COLO668 (cell line): ENCODE data around the gene BRSK1.

ENCODE experiments used
- DNase-seq: peaks from one replicate; lab custom pipeline; 2025; ENCODE audit not compliant: unreplicated experiment; lab: John Stamatoyannopoulos, UW

The BRSK1 gene

DNA sequence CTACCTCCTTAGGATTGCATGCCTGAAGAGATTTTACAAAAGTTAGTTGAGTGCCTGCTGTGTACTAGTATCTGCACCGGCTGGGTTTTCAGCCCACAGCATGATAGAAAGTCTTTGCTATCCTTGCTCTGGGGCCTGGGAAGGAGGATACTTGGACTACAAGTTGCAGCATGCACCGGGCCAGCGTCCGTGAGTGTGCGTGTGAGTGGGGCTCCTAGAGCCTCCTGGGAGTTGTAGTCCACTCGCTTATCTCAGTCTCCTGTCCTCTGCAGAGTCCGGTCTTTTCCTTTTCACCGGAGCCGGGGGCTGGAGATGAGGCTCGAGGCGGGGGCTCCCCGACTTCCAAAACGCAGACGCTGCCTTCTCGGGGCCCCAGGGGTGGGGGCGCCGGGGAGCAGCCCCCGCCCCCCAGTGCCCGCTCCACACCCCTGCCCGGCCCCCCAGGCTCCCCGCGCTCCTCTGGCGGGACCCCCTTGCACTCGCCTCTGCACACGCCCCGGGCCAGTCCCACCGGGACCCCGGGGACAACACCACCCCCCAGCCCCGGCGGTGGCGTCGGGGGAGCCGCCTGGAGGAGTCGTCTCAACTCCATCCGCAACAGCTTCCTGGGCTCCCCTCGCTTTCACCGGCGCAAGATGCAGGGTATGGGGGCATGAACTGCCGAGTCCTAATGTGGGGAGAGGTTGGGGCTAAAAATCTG lies 20.6 kb downstream of the BRSK1 start:
- DNase-seq = peak; percentile 61

DNA sequence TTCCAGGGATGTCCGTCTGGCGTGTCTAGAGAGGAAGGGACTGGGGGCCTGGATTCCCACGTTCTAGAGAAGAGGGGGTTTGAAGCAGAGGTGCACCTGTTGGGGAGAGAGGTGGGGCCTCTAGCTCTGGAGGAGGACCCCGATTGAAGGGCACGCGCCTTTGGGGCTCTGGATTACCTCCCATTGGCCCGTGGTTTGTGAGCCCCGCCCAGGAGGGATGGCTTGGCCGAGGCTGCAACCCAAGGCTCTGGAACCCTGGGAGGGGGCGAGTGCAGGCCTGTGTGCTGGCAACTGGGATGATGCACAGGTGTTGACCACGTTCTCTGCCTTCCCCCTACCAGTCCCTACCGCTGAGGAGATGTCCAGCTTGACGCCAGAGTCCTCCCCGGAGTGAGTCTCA lies 21.2 kb downstream of the BRSK1 start:
- DNase-seq = no peak

DNA sequence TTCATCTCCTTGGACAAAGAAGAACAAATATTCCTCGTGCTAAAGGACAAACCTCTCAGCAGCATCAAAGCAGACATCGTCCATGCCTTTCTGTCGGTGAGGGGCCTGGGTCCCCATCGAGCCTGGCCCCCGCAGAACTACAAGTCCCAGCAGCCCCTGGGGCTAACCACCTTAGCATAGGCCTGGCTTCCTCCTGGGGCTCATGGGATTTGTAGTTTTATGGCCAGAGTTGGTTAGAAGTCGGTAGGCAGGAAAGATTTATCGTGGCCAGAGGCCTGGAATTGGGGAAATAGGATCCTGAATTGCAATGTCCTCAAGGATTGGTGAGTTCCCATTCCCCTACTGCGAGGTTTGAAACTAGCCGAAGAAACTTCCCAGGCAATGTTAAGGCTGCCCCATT lies 21.7 kb downstream of the BRSK1 start:
- DNase-seq = peak; percentile 42

DNA sequence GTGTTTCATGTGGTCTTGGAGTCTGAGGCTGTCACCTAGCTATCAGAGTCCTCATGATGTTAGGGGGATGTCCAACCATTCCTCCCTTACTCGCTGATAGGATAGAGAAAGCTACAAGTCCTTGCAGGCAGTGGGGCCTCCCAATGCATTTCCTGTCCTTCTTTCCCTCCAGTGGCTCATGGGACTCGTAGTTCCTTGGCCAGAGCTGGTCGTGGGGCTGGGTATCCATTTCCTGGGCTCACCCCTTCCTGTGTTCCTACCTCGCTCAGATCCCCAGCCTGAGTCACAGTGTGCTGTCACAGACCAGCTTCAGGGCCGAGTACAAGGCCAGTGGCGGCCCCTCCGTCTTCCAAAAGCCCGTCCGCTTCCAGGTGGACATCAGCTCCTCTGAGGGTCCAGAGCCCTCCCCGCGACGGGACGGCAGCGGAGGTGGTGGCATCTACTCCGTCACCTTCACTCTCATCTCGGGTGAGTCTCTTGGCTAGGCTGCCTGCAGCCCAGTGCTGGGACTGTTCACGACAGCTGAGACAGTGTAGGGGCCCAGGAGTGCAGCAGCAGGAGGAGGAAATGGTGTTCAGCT lies 22.3 kb downstream of the BRSK1 start:
- no peak for DNase-seq

DNA sequence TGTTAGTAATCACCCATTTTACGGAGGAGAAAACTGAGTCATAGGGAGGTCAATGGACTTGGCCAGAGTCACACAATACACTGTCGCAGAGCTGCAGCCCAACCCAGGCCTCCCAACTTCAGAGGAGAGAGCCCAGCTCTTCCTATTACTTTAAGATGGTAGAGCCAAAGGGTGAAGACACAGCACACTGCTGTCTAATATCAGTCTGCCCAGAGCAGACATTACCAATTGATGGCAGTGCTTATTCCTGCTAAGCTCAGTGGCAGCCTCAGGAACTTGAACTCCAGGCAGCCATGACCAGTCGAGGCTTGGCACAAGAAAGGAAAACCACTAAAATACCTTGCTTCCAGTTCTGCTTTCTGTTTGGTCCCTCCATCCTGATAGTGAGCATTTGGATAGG lies 22.9 kb downstream of the BRSK1 start:
- DNase-seq = no peak

- no peak for DNase-seq
Observed at GRCh38 chr19:55308281-55308680, 24.5 kb downstream of the BRSK1 start.

DNA sequence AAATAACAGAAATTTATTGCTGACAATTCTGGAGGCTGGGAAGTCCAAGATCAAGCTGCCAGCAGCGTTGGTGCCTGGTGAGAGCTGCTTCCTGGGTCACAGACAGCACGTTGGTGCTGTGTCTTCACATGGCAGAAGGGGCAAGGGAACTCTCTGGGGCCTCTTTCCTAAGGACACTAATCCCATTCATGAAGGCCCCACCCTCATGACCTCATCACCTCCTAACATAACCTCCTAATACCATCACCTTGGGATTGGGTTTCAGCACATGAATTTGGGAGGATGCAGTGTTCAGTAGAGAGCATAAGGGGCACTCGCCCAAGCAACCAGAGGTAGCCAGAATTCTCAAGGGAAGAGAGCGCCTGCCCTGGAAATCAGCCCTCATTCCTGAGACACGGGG lies 25.7 kb downstream of the BRSK1 start:
- DNase-seq = no peak

DNA sequence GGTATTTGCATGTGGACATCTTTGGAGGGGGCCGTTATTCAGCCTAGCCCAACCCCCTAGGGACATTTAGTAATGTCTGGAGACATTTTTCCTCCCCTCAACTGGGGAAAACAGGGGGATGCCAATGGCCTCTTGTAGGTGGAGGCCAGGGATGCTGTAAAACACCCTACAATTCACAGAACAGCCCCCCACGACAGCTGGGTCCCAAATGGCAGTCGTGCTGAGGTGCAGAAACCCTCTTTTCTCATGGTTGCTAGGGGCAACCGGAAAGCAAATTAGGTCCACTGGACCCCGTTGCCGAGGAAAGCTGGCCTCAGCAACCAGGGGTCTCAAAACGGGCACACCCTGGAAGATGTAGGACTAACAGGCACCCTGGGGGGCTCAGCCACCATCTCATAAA lies 26.7 kb downstream of the BRSK1 start:
- DNase-seq = no peak

DNA sequence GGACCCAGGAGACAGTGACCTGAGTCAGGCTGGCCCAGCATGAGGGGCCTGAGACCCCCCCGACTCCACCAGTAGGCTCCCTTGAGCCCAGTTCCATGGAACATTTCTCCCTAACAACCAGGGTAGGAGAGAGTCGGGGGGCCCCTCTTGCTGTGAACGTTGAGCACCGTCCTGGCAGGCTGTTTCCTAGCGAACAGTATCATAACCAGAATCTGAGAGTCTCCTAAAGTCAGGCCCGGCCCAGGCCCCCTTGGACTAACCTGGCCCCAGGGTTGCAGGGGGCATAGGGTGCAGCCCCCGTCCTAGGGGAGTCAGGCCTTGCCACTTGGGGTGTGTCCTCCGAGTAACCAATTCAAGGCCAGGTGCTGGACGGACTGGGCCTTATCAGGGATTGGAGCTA lies 27.6 kb downstream of the BRSK1 start:
- DNase-seq = no peak

DNA sequence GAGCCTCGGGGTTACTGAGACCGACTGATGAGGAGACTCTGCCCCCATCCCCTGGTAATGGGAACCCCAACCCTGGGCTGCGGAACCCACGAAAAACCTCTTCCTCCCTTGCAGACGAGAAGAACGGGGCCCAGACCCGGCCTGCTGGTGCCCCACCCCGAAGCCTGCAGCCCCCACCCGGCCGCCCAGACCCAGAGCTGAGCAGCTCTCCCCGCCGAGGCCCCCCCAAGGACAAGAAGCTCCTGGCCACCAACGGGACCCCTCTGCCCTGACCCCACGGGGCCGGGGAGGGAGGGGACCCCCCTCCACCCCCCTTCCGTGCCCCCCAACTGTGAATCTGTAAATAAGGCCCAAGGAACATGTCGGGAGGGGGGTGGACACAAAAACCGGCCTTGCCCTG lies 28.0 kb downstream of the BRSK1 start:
- DNase-seq = no peak

DNA sequence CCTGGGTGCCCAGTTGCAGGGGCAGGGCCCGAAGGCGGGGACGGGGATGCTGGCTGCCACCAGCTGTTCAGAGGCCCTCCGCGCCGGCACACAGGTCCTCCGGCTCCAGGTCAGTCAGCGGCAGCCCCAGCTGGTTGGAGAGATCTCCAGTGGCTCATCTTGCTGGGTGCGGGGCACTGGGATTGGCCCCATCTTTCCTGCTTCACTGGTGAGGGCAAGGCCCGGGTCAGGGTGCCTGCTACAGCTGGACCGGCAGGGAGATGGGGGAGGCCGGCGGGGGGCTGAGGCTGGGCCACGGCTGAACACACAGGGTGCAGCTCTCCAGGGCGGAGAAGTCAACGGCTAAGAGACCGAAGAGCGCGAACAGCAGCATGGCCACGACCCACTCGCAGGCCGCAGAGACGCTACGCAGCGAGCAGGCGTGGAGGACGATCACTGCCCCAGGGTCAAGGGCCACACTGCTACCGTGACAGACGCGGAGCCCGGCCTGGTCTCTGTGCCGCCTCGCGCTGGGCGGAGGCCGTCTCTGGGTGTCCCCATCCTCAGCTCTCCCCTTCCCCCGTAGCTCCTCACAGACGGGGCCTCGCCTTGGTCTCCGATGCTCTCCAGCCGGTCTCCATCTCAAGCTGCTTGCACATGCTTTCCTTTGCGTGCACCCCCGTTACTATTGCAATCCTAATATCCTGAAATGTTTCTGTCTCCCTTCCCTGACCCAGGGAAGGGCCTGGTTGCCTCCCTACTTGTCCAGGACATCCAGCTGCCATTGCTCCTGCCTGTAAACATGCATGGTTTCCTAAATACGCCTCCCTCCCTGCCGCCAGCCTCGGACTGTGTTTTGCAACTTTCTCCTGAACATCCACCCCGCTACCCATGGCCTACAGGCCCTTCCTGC lies 29.1 kb downstream of the BRSK1 start:
- no peak for DNase-seq

GRCh38 chr19:55314396-55314795 lies 30.6 kb downstream of the BRSK1 start:
- no peak for DNase-seq

DNA sequence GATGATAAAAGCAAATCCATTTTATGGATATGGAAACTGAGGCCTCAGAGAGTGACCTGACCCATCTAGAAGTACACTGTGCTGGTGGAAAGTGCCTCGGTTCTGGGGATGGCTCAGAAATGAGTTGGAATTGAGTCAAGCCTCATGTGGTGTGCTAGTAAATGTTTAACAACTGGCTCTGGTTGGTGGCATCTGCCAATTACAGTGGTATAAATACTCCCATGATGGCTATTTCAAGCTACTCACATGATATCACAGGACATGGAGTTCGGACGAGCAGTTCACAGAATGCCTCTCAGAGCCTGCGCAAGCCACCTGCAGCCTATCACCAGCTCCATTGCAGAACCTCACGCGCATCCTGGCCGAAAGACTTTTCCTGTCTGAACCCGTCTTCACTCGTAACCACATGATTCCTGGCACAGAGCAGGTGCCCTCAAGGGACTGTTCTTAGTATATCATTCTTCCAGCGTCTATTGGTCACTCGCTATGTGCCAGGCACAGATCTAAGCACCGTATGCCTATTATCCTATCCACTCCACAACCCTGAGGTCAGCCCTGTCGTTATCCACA lies 32.2 kb downstream of the BRSK1 start:
- DNase-seq = no peak

DNA sequence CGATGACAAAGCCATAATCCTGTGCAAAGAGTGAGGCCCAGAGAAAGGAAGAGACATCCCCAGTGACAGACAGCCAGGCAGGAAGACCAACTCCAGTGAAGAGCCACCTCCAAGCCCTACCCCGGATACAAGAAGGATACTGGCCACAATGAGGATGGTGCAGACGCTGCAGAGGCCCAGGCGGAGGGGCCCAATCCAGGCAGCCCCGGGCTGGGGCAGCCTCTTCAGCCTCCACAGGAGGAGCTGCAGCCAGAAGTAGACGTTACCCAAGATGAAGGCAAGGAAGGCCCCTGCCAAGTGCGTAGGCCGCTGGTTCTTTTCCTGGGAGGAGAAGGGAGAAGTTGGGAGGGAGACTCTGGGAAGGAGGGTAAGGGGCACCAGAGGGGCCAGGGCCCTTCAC lies 32.8 kb downstream of the BRSK1 start:
- DNase-seq = no peak

- DNase-seq = peak; percentile 66
Observed at GRCh38 chr19:55319785-55320184, 36.0 kb downstream of the BRSK1 start.

DNA sequence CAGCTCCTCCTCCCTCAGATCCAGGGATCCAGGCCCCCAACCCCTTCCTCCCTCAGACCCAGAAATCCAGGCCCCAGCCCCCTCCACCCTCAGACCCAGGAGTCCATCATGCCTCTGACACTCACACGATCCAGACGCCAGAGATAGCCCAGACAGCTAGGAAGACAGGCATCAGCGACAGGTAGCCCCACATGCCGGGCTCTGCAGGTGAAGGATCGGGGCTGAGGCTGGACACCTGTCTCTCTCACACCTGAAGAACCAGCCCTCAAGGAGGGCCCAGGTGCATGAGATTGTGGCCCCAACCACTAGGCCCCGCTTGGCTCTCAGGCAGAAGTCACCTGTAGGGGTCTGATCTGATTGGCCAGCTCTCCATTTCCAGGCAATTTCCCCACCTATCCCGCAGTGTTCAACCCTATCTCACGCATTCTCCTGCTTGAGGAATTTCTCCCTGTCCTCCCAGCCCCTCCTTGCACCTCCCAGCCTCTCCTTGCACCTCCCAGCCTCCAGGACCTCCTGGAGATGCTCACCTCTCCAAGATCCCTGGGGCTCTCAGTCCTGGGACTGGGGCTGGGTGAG lies 37.1 kb downstream of the BRSK1 start:
- DNase-seq = no peak

GRCh38 chr19:55321466-55322137 lies 37.8 kb downstream of the BRSK1 start:
- DNase-seq = no peak

DNA sequence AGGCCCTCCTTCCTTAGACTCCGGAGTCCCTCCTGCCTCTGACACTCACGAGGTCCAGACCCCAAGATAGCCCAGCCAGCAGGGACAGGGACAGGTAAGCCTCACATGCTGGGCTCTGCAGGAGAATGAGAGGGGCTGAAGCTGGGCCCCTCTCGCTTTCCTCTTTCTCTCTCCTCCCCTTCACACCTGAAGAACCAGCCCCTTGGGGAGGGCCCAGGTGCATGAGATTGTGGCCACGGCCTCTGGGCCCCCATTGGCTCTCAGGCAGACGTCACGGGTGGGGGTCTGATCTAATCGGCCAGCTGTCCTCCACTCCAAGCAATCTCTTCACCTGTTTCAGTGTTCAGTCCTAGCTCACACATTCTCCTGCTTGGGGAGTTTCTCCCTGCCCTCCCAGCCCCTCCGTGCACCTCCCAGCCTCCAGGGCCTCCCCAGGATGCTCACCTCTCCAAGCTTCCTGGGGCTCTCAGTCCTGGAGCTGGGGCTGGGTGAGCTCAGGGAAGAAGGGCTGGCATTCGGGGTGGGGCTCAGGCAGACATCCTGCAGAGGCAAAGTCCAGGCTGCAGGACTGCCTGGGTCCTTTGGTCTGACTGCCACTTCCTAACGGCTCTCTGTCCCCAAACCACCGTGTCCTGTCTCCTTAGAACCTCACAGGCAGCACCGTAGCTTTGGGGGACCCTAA lies 38.5 kb downstream of the BRSK1 start:
- no peak for DNase-seq

- DNase-seq = no peak
Observed at GRCh38 chr19:55324662-55325061, 40.9 kb downstream of the BRSK1 start.

DNA sequence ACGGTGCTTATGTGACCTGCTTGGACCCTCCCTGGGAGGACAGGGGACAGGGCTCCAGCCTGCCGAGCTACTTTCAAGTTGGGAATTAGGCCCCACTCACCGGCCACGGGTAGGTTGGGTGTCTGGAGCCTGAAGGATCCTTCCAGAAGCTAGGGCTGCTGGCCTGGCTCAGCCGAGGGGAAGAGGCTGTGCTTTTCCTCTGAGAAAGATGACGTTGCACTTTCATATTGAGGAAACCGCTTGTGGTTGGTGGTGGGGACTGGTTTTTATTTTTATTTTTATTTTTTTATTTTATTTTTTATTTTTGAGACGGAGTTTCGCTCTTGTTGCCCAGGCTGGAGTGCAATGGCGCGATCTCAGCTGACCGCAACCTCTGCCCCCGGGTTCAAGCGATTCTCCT lies 41.4 kb downstream of the BRSK1 start, which contains the start of gene TMEM150B:
Gene TMEM150B (minus strand): TSS at position 170 of the 400 bp plus-strand sequence. CDS start 4,305 bp downstream, outside the sequence.
- no peak for DNase-seq
